ENCODE results near the gene ZNF831.

DNA sequence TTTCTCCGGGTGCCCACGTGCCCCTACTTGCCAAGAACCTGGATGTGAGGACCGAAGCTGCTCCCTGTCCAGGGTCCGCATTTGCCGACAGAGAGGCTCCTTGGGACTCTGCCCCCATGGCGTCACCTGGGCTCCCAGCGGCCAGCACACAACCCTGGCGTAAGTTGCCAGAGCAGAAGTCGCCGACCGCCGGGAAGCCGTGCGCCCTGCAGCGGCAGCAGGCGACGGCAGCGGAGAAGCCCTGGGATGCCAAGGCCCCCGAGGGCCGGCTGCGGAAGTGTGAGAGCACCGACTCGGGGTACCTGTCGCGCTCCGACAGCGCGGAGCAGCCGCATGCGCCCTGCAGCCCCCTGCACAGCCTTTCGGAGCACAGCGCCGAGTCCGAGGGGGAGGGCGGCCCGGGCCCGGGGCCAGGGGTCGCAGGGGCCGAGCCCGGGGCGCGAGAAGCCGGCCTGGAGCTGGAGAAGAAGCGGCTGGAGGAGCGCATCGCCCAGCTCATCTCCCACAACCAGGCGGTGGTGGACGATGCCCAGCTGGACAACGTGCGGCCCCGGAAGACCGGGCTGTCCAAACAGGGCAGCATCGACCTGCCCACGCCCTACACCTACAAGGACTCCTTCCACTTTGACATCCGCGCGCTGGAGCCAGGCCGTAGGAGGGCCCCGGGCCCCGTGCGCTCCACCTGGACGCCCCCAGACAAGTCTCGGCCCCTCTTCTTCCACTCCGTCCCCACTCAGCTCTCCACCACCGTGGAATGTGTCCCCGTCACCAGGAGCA, 28.3 kb downstream of the ZNF831 start:
- TF ChIP-seq, protein P1, sequence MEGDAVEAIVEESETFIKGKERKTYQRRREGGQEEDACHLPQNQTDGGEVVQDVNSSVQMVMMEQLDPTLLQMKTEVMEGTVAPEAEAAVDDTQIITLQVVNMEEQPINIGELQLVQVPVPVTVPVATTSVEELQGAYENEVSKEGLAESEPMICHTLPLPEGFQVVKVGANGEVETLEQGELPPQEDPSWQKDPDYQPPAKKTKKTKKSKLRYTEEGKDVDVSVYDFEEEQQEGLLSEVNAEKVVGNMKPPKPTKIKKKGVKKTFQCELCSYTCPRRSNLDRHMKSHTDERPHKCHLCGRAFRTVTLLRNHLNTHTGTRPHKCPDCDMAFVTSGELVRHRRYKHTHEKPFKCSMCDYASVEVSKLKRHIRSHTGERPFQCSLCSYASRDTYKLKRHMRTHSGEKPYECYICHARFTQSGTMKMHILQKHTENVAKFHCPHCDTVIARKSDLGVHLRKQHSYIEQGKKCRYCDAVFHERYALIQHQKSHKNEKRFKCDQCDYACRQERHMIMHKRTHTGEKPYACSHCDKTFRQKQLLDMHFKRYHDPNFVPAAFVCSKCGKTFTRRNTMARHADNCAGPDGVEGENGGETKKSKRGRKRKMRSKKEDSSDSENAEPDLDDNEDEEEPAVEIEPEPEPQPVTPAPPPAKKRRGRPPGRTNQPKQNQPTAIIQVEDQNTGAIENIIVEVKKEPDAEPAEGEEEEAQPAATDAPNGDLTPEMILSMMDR (conservative IDR thresholded peaks at IDR 0.05 in 1 of 2, IDR thresholded peaks at IDR 0.05 in 1 of 2; ENCODE audit: extremely low read depth in 1 of 2, insufficient read depth in 1 of 2, low read depth in 1 of 2, low read length in 2 of 2), result no peak
- no peak for TF ChIP-seq EZH2 (IDR thresholded peaks at IDR 0.05; ENCODE audit: borderline replicate concordance, low read length)

Measured in mammary epithelial cell (primary cell).